CD4-positive, alpha-beta T cell treated with Interleukin-15 for 4 hours (primary cell): ENCODE results near the gene PPFIBP2.

Experiments used
- DNase-seq: peaks from one replicate; pipeline ENCODE4 v3.0.0-alpha.2; 2020; ENCODE audit warnings: low spot score

The PPFIBP2 gene

DNA sequence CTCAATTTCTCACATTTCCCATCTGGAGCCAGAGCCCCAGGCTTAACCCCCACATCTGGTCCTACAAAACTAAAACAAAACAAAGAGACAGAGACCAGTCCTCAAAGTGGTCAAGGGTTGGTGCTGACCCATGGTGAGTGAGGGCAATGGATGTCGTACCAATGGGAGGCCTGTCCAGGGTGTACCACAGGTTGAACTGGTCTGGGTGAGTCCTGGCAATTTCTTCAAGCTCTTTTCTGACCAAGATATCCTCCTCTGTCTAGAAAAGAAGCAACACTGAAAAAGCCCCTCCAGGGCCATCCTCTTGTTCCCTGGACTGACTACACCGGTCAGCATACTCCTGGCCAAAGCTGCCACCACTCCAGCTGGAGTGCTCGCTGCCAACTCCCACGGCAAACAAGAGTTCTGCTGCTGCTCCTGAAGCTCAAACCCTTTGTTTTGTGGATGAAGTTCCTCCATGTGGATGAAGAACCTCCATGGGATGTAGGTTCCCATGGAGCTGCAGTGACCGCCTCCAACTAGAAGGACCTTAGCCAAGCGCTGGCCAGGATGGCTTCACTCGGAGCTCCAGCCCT, 152.6 kb downstream of the PPFIBP2 start:
- no peak for DNase-seq

DNA sequence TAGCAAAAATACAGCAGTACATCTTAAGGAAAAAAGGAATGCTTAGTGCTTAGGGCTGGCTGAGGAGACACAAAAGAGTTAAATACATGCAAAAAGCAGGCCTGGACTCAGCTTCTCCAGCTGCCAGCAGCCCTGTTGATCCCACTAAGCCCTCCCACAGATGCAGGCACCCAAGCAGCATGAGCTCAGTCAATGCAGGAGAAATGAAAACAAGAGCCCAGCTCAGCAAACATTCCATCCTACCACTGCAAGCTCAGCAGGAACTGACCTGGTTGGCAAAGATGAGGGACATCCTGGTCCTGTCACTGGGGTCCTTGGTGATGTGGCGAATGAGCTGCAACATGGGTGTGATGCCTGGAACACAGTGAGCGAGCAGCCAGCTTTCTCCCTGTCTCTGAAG, 153.7 kb downstream of the PPFIBP2 start:
- DNase-seq: no peak

DNA sequence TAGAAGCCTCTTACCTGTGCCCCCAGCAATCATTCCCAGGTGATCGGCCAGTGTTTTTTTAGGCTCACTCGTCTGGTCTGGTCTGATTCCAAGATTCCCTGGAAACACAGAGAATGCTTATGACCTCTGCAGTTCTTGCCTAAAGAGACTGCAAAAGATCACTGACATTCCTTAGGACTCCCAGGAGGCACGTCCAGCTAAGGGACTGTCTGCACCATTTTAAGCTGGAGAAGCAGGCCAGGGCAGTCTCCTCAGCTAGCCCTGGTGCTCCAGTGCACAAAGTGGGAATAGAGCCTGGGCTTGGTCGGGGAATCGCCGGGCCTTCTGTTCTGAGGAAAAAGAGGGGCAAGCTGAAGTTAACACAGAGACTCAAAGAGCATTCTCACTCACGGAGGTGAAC, 154.7 kb downstream of the PPFIBP2 start:
- DNase-seq: no peak

DNA sequence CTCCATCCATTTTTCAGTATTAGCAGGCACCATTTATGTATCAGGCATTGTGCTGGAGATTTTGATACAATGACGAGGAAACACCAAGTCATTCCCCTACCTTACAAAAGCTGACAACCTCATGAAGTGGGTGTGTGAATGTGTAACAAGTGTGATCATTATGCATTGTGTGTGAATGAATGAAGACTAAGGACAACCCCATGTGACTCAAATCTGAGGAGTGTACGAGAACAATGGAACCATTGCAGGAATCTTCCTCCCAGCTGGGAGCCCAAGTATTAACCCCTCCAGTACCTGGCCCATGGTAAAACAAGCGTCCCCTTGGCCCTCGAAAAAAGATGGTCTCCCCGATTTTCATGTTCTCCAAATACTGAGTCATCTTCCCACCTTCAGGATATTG, 155.1 kb downstream of the PPFIBP2 start:
- no peak for DNase-seq

DNA sequence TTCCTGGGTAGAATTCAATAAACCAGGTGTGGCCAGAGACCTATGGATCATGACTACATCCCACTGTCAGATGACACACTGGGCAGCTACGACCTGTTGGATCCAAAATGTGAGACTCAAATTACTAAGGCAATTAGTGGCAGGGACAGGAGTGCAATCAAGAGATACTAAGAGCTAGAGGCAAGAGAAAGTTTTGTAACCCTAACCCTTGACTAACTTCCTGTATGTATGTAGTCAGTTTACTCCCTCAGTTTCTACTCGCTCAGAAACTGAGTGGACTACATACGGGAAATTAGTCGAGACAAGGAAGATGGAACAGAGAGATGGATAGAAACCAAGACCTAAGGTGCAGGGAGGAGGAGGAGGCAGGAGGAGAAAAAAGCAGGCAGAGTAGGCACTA, 156.8 kb downstream of the PPFIBP2 start:
- no peak for DNase-seq

DNA sequence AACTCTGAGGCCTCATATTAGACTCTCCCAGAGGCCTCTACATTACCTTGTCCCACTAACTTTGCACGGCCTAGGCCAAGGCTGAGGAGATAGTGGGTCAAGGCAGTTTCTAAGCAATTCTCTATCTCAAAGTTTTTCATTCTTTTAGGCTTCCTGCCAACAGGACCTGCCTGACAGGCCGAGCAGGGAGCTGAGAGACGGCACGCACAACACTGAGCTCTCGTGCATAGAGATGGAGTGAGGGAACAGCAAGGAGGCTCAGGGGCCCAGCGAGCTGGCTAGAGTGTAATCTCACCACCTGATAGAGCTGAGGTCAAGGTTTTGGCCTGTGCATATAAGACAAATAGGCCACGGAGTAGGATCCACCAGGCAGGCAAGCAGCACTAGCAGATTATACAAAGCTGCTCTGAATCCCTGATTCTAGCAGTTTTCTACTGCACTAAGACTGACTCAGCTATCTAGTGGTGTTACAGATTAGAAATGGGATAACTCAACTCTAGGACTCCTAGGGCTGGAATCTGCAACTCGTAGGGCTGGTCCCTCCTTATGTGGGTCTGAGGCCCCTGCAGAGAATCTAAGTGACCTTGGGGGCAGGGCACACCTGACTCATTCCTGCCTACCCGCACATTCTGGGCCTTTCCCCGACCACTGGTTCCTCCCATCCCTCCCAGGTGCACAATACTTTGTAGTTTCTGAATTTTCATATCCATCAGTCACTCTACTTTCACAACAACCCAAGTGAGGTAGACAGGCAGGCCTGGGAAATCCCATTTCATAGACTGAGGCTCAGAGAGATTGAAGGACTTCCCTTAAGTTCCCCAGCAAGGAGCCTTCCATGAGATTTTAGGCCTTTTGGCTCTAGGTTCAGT, 157.8 kb downstream of the PPFIBP2 start:
- DNase-seq: no peak

DNA sequence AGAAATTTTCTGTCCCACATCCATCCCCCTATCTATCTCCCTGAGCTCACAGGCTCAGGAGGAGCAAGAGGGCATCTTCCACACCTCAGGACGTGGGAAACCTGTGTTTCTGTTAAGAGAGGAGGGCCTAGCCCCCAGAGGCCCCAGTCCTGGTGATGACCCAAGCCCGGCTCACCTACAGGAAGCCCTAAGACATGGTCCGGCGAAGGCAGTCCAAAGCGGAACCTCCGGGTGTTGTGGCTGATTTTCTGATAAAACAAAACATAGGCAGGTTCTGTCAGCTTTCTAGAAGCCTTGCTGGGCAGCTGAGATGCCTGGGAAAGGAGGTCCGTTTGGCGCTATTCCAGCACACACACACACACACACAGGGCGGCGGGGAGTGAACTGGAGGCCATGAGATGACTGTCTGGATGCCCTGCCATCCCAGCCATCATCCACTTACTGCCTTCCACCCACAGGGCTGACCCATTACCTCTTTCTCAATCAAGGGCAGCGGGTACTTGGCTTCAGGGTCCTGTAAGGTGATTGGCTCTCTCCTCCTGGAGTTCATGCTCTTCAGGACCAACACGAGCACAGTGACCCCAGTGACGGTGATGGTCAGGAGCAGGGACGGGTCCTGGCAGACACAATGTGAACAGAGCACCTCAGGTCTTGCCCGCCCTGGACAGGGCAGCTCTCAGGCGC, 158.6 kb downstream of the PPFIBP2 start:
- no peak for DNase-seq

DNA sequence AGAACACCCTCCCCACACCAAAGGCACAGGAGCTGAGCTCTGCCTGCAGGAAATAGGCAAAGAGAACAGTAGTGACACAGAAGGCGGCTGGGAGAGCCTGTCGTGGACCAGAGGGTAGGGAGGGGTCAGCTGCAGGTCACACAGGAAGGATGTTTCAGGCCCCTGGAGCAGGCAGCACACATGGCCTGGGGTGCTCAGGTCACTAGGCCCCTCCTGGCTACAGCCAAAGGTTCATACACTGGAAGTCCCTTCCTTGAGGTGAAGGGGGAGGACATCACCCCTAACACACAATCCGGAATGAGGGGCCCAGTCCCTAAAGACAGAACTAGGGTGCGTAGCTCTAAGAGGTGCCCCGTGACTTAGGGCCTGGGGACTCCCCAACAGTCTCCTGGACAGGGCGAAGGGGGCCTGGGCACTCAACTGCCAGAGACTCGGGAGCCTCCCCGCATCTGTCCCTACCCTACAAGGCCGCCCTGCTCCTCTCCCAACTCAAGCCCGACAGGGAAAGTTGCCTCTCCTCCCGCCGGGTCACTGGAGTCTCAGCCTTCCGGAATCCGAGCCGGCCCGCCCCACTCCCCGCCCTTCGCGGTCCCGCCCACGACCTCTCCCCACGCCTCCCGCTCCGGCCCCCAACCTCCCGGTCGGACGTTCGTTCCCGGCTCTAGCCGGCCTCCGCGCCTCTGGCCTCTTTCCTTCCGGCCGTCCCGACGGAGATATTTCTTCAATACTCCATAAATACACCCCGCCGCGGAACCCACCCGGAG, 159.3 kb downstream of the PPFIBP2 start, which contains the start of gene CYB5R2:
Gene CYB5R2 (minus strand): TSS at position 541 of the 764 bp plus-strand sequence. CDS start 675 bp downstream, outside the sequence.
- no peak for DNase-seq

DNA sequence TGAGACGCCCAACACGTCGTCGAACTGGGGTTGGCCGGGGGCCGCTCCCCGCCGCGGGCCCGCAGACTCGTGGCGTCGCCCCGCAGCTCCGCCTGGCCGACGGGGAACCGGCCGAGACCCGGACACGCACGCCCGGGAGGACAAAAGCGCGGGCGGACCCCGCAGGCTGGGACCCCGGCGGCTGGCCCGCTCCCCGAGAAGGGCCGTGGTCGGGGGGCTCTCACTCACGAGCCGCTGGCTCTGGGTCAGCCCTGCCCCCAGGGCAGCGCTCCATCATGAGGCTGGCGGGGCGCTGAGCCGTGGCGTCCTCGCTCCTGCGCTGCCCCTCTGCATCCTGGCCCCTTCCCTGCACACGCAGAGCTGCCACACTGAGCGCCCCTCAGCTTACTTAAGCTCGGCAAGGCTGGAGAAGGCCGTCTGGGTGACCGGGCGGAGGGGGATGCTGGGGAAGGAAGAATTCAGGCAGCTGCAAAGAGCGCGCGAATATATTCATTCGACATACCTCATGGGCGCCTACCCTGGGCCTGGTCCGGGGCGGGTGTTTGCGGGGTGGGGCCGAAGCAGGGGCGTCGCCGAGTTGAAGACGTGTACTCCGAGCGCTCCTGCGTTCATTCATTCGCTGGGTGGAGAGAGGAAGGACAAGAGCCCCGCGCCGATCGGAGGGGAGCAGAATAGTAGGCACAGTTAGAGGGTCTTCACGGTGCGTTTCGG, 160.1 kb downstream of the PPFIBP2 start:
- no peak for DNase-seq

DNA sequence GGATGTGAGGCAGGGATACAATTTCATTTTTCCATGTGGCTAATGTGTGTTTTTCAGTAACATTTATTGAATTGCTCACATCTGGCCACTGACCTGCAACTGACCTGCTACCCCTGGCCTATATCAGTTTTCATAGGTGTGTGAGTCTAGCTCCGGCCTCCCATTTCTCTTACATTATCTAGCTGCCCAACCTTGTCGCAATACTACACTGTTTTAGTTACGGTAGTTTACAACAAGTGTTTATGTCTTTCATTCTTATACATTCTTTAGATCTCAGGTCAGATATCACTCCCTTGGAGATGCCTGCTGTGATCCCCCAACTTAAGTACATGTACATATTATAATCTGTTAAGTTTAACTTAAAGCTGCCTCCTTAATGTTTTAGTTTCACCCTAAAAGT, 161.8 kb downstream of the PPFIBP2 start:
- no peak for DNase-seq

DNA sequence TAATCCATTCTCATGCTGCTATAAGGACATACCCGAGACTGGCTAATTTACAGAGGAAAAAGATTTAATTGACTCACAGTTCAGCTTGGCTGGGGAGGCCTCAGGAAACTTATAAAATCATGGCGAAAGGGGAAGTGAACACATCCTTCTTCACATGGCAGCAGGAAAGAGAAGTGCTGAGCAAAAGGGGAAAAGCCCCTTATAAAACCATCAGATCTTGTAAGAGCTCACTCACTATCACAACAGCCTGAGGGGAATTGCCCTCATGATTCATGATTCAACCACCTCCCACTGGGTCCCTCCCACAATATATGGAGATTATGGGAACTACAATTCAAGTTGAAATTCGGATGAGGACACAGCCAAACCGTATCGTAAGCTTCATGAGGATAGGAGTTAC, 163.3 kb downstream of the PPFIBP2 start:
- no peak for DNase-seq

DNA sequence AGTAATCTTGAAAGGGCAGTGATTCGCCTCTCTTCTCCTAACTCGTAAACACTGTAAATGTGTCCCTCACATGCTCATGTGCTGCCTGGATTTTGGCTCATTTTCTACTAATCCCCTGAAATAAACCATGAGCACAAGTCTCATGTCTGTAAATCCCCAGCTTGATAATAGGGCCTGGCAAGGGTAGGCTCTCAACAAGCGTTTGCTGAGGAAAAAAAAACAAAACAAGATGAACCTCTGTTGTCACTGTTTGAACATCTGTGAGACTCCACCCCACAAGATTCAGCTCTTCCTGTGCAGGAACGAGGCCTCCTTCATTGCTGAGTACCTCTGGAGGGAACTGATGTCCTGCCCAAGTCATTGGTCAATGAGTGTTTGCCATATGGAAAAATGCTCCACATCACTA, 164.0 kb downstream of the PPFIBP2 start:
- no peak for DNase-seq

DNA sequence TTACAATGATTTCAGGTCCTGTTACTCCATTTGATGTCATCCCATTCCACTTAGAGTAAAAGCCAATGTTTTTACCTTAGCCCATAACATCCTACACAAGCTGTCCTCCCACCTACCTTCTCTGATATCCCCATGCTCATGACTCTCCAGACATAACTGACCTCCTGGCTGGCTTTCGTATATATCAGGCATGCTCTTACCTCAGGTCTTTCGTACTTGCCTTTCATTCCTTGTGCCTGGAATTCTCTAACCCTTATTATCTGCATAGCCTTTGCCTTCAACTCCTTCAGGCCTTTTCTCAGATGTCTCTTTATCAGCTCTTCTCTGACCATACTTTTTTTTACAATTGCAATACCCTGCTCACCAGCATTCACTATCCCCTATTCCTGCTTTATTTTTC, 169.8 kb downstream of the PPFIBP2 start:
- DNase-seq: no peak

DNA sequence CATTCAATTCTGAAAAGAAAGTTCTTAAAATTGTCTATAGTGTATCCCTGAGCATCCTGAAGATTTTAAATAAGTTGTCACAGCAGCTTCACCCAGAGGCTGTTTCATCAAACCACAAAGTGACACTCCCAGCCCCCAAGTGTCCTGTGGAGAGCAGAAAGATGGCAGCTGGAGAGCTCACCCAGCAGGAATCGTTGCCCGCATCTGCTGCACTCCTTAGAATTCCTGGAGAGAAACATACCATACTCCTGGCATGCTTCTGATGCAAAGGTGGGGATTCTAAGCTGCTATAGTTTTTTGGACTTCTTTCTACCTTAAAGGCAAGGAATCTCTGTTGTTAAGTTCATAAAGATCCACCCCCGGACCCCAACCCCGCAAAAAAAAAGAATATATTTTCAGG, 173.0 kb downstream of the PPFIBP2 start:
- no peak for DNase-seq

DNA sequence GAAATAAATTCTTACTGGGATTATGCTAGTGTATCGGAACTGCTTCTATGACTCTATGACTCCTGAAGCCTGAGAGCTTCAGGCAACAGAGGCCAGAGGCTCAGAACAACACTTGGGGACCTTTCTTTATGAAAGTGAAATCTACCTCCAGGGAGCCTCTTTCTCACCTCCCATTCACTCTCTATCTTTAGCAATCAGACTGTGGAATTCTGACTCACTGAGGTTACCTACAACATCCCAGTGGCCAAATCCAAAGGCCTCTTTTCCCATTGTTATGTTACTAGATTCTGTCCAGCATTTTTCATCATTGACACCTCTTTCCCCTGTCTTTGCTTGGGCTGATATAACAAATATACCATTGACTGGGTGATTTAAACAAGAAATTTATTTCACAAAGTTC, 173.6 kb downstream of the PPFIBP2 start:
- DNase-seq: no peak

DNA sequence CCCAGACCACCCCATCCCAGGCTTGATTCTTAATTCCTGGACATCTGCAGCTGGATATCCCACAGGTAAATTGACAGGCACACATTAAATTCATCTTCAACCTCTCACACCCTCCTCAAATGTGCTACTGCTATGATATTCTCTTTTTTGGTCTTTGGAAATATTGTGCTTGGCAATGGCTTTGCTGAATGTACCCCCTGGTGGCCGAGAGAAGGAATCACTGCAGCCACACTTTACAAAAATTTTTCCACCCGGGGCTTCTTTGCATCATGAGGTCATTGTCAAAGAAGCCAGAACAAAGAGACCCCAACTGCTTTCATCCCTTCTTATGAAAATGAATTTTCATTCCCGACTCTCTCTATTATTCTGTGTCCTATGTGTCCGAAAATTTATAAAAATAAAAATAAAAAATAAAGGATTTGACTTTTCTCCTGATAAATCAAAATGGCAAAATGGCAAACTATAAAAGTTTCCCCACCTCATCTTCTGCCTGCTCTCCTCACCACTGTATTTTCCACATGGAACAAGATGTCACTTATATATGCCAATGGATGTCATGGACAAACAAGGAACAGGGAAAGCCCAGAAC, 174.5 kb downstream of the PPFIBP2 start:
- DNase-seq: no peak

DNA sequence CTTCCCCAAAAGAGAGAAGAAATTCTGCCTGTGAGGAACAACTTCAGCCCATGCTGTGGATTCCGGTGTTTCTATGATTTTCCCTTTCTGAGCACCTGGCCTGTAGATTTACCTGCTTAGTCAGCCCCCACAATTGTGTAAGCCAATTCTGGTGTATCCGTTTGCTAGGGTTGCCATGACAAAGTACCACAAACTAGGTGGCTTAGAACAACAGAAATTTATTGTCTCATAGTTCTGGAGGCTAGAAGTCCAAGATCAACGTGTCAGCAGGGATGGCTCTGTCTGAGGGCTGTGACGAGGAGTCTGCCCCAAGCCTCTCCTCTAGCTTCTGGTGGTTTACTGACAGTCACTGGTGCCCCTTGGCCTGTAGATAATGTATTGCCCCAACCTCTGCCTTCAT, 175.4 kb downstream of the PPFIBP2 start:
- no peak for DNase-seq

DNA sequence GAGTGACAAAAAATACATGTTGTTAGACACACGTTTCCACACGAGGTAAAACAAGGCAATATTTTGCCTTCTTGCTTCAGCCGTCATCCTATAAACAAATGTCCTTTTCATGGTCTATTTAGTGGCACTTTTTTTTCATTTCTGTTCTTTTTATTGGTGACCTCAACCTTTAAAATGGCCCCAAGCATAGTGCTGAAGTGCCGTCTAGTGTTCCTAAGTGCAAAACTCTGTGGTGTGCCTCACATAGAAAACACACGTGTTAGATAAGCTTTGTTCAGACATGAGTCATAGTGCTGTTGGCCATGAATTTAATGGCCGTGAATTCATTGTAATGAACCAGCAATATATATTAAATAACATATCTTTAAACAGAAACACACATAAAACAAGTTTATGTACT, 176.8 kb downstream of the PPFIBP2 start:
- no peak for DNase-seq

DNA sequence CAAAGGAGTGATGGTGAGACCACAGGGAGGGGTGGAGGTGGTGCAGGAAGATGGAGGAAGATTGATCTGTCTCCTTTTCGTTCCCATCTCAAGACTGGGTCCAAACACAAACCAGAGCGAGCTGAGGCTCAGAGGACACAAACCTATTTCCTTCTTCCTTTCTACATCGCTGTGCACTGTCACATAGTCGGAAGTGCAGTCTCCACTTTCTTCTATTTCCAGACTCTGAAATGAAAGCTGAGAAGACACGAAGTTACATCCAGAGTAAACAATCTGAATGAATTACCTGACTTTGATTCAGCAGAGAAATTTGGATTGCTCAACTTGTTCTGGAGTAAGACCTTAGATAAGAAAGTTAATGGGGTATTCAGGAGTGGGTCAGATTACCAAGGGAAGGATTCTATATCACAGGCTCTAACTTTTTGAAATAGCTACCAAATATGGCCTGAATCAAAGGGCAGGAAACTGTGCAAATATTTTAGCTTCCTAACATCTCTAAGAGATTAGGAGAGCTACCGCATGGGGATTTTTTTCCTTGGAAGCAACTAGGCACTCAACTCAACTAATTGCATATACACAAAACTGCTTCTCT, 178.1 kb downstream of the PPFIBP2 start:
- no peak for DNase-seq

DNA sequence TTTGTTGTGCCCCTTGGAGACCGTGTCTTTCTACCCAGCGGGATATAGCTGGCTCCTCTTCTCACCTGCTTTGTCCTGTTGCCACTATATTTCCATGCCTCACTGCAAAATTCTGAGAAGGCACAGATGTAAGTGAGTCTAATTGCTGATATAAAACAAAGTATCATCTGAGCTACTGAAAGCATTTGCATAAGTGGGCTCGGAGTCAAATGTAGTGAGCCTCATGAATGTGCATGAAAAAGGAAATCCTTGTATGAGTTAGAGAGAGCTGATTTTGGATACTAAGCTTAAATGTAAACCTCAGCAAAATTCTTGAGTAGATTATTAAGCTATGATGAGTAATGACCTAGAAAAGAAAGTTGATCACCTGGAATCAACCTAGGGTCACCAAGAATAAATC, 178.6 kb downstream of the PPFIBP2 start:
- no peak for DNase-seq

DNA sequence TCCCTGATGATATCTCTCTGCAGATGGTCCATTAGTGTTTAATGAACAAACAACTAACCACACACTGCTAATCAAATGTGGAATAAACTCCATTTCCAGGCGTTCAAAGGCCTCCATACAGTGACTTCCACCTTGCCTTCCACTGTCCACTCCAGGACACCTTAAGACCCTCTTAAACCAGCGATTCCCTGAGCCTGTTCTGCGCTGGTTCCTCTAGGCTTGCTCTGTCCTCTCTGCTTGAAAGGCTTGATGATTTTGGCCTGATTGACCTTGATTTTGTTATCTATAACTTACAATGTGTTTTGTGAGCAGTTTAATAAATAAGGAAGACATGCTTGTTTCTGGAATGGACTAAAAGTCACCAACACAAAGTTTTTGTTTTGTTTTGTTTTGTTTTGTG, 180.4 kb downstream of the PPFIBP2 start:
- no peak for DNase-seq
